GM23338 (cell line): ENCODE results near the gene CCDC43.

Experiments
- CTCF ChIP-seq, 2 experiments: fragments of 200-600 bp in 1 of 2; sonication (generic) in 1 of 2; conservative IDR thresholded peaks; 2 replicates each; pipeline versions ENCODE4 v1.5.1 to v1.6.1; 2016 to 2017; ENCODE audit warnings: antibody characterized with exemption in 2 of 2, low read depth in 2 of 2, mild to moderate bottlenecking in 2 of 2, moderate library complexity in 1 of 2
- EZH2 ChIP-seq: fragments of 200-600 bp; sonication (generic); IDR thresholded peaks from one replicate; pipeline ENCODE4 v1.8.0; 2017; ENCODE audit warnings: antibody characterized with exemption, mild to moderate bottlenecking, low read depth; ENCODE audit not compliant: unreplicated experiment

DNA sequence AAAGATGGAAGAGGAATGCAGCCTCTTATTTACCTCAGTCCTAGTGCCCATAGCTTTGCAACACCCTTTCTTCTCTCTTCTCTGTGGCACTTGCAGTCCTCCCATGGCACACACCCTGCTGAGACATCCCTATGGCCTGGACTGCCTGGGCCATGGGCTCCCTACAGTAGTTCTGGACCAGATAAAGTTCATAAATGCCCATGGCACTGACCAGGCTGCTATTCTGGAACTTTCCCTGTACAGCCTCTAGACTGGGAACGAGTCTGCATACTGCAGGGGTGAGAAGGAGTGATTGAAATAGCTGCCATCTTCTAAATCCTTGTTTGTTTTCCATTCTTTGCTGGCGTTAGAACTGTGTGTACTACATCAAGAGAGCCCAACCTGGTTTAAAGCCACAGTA, 44.7 kb upstream of the CCDC43 start:
- TF ChIP-seq CTCF (conservative IDR thresholded peaks at IDR 0.05; ENCODE audit: low read depth in 2 of 2) (no peak), EZH2 (no peak)
